GM21367 (cell line): ENCODE data around the gene PRKCB.

Source experiments
- ATAC-seq: cut with Tn5 transposase; IDR thresholded peaks from one replicate; pipeline ENCODE4 v1.9.1; 2021; ENCODE audit not compliant: unreplicated experiment

Gene PRKCB

GRCh38 chr16:23962001-23962400 is 126.2 kb downstream of the PRKCB start:
- no peak for ATAC-seq

DNA sequence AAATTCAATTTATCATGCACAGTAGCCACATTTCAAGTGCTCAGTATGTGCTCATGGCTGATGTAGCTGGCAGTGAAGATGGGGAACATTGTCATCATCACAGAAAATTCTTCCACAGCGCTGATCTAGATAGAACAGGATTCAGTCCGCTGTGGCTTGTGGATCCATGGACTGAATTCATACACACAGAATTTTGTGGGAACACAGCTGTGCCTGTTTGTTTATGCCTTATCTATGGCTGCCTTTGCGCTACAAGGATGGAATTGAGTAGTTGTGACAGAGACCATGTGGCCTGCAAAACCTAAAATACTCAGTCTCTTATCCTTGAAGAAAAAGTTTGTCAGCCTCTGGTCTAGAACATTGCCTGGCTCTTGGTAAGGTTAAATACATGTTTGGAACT is 128.4 kb downstream of the PRKCB start:
- ATAC-seq, result no peak

DNA sequence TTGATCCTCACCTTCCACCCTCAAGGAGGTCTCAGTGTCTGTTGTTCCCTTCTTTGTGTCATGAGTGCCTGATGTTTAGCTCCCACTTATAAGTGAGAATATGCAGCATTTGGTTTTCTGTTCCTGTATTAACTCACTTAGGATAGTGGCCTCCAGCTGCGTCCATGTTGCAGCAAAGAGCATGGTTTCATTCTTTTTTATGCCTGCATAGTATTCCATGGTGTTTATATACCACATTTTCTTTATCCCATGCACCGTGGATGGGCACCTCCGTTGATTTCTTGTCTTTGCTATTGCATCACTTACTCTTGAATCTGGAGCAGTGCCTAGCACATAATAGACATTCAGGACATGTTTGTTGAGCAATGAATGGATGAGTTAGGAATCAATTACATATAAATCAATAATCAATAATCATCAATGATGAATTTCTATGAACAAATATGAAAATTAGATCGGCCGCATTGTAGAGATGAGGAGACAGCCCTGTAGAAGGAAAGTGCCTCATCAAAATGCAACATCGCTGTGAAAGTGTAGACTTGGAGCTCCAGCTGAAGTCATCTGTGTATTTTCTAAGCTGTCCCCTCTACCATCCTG is 129.5 kb downstream of the PRKCB start:
- ATAC-seq, result no peak

- ATAC-seq, result no peak
Measured at GRCh38 chr16:23966597-23967394, 131.0 kb downstream of the PRKCB start.

- no peak for ATAC-seq
Measured at GRCh38 chr16:23967775-23968174, 132.0 kb downstream of the PRKCB start.

DNA sequence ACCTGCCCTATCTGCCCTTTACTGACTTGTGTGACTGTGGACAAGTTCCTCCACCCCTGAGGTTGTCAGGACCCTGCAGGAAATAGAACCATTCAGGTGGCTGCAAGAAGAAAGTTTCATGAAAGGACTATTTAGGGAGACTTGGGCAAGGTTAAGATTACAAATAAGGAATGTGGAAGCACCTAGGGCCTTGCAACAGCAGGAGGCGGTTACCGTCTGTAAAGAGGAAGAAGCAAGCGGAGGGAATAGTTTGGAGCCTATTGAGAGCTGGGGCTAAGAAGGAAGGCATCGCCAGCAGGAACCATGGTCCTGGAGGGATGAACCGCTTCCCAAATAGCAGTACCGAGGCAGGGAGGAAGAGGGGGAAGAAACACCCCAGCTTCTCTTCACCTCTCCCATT is 132.4 kb downstream of the PRKCB start:
- no peak for ATAC-seq

GRCh38 chr16:23969468-23970297 is 133.9 kb downstream of the PRKCB start:
- no peak for ATAC-seq

DNA sequence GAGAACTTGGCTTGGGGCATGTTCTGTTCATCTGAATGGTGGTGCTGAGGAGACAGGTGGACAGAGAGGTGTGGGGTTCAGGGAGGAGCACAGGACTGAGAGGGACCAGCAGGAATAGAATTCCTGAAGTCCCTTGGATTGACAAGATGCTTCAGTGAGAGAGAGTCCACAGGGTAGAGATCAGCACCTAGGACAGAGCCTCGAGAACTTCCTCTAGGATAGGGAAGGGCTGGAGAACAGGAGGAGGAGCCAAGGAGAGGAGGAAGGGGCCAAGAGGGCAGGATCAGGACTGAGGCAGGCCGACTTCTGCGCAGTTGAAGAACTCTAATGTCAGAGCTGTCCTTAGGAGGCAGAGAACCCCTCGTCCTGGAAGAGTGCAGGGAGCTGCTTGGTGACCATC is 138.4 kb downstream of the PRKCB start:
- no peak for ATAC-seq

- no peak for ATAC-seq
Measured at GRCh38 chr16:23975293-23975692, 139.5 kb downstream of the PRKCB start.

- ATAC-seq, result no peak
Measured at GRCh38 chr16:23976091-23976490, 140.3 kb downstream of the PRKCB start.

DNA sequence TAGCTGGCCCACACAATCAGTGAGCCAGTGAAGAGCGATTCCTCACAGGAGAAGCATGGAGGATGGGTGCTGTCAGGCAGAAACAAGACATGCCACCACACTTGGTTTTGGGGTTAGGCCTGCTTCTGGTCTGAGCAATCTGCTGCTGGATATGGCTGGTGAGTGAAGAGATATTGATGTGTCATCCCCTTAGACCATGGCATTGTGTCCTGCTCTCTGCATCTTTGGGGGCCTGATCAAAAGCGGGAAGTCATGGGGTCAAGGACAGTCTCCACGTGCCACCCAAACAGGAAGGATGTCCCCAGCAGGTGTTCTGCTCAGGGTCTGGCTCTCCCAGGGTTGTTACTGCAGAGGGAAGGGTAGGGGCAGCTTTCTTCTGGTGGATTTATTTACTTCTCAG is 140.7 kb downstream of the PRKCB start:
- ATAC-seq, result no peak

GRCh38 chr16:23979441-23979840 is 143.7 kb downstream of the PRKCB start:
- ATAC-seq, result no peak

GRCh38 chr16:23979982-23980381 is 144.2 kb downstream of the PRKCB start:
- ATAC-seq, result no peak

GRCh38 chr16:23981429-23982399 is 145.9 kb downstream of the PRKCB start:
- no peak for ATAC-seq

GRCh38 chr16:23986455-23986854 is 150.7 kb downstream of the PRKCB start:
- ATAC-seq, result no peak

DNA sequence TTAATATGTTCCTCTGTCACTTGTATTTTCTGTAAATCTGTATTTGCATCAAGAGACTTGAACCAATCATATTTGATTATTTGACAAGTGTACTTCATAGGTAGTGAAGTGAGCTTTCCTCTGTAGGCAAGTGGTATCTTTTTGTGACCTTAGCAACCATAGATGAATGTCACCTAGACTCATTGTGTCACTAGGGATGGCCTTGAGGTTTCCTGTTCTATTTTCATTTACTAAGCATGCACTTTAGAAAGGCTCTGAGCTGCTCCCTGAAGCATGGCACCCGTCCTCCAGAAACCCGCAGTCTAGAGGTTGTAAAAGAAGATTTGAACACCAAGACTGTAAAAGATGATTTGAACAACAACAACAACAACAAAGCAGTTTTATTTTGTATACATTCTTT is 151.7 kb downstream of the PRKCB start:
- peak; percentile 88 for ATAC-seq

- ATAC-seq, result no peak
Measured at GRCh38 chr16:23990507-23990906, 154.7 kb downstream of the PRKCB start.

DNA sequence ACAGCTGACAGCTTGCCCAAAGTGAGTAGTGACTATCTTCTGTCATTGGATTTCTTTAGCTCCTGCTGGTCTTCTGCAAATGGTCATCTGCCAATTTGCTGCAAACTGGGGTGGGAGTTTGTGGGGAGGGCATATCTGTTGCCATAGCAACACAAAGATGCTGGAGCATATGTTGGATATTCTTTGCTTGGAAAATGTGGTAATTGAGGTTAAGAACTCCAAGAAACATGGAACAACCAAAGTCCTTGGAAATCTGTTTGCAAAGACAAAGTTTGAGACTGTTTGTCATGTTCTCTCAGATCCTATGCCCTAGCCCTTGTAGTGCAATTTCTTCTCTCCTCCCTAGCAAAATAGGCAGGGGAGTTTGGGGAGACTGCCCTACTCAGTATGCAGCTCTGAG is 155.3 kb downstream of the PRKCB start:
- ATAC-seq, result no peak

DNA sequence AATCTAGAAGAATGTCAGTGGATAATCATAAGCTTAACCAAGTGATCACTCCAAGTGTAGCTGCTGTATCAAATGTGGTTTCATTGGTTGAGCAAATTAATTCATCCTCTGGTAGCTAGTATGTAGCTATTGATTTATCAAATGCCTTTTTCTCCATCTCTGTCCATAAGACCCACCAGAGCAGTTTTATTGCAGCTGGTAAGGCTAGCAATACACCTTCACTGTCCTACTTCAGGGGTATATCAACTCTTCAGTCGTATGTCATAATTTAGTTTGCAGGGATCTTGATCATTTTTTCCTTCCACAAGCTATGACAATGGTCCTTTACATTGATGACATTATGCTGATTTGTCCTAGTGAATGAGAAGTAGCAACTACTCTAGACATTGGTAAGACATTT is 158.8 kb downstream of the PRKCB start:
- no peak for ATAC-seq

- ATAC-seq, result no peak
Measured at GRCh38 chr16:23996258-23996955, 160.6 kb downstream of the PRKCB start.
